Measurements from ENCODE around the gene CDH26. TPM values are rescaled to one million over a fixed set of nuclear protein-coding genes. Genes with fewer than 3 reads are reported as not detected.

CDH26 gene
- total RNA-seq, result under 1 TPM in 3 of 4 donors, not detected in 1; 0.27 to 0.41 (median 0.29) TPM

- Histone ChIP-seq H3K4me1 (peaks cover 6 to 10% of the 10 kb centered on the region in 2 donors), H3K9me3 (no peaks in the 10 kb centered on the region), H3K36me3 (no peaks in the 10 kb centered on the region), H3K4me3 (no peak within 1 kb of the TSS), H3K27ac (no peak within 1 kb of the TSS), H3K27me3 (no peaks in the 10 kb centered on the region)
- in situ Hi-C loops (cut with MboI; ENCODE audit: low sequenced_read_pairs in 4 of 4), result no loop called here
- ATAC-seq, result no peak
- no peak for DNase-seq
- TF ChIP-seq, protein P1, sequence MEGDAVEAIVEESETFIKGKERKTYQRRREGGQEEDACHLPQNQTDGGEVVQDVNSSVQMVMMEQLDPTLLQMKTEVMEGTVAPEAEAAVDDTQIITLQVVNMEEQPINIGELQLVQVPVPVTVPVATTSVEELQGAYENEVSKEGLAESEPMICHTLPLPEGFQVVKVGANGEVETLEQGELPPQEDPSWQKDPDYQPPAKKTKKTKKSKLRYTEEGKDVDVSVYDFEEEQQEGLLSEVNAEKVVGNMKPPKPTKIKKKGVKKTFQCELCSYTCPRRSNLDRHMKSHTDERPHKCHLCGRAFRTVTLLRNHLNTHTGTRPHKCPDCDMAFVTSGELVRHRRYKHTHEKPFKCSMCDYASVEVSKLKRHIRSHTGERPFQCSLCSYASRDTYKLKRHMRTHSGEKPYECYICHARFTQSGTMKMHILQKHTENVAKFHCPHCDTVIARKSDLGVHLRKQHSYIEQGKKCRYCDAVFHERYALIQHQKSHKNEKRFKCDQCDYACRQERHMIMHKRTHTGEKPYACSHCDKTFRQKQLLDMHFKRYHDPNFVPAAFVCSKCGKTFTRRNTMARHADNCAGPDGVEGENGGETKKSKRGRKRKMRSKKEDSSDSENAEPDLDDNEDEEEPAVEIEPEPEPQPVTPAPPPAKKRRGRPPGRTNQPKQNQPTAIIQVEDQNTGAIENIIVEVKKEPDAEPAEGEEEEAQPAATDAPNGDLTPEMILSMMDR (IDR thresholded peaks at IDR 0.05 in 4 of 5, conservative IDR thresholded peaks at IDR 0.05 in 1 of 5), result no peak
- no peak for TF ChIP-seq POLR2A (IDR thresholded peaks at IDR 0.05)
- intact Hi-C loops (cut with DNase I; ENCODE audit: low total_unique reads), result no loop called here
These were observed at the start of gene CDH26 for GRCh38 chr20:59958123-59958522. CDH26 (plus strand) TSS chr20:59958423; CDS start chr20:59958727, 304 bp downstream.

DNA sequence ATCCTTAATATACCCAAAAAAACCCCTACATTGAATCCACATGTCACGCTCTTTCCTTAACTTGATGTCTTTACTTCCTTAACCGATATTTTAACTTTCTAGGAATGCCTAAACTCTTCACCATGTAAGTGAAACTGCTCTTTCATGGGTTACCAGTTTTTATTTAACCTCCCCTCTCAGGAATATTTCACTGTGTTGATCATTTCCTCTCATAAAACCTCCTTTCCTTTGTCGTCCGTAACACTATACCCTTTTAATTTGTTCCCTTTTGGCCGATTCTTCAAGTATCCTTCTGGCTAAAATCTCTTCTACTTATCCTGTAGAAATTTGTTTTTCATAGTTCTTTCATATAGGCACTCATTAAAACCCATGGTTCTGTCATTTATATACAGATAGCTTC is 49.4 kb upstream of the CDH26 start:
- intact Hi-C loops (cut with DNase I; ENCODE audit: low total_unique reads), result no loop called here
- H3K4me1 ChIP-seq, result no peaks in the 10 kb centered on the region
- ATAC-seq (no peak), DNase-seq (no peak)
- TF ChIP-seq POLR2A (IDR thresholded peaks at IDR 0.05), result no peak
- TF ChIP-seq, protein P1 (IDR thresholded peaks at IDR 0.05 in 4 of 5, conservative IDR thresholded peaks at IDR 0.05 in 1 of 5), result no peak
- no peaks in the 10 kb centered on the region for H3K9me3 ChIP-seq
- no peak overlapping the region for H3K4me3 ChIP-seq
- in situ Hi-C loops (cut with MboI; ENCODE audit: low sequenced_read_pairs in 4 of 4), result no loop called here
- no peaks in the 10 kb centered on the region for H3K27me3 ChIP-seq
- H3K27ac ChIP-seq, result no peak overlapping the region
- no peaks in the 10 kb centered on the region for H3K36me3 ChIP-seq

DNA sequence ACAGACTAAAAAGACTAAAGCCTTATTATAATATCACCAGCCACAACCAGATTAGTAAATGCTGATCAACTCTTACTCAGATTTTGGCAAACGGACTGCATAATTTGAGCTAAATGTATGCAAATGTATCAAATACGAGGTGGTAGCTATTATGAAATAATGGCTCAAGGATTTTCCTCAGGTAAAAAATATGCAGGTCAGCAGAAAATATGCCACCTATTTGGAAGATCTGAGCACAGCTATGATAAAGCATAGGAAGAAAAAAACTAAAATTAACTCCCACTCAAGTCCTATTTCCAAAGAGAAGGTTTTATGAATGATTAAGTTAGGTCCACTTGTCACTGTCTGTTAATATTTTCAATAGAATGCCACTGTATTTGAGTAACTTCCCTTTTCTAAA is 47.2 kb upstream of the CDH26 start:
- Histone ChIP-seq H3K27ac (no peak overlapping the region), H3K27me3 (no peaks in the 10 kb centered on the region), H3K4me1 (no peaks in the 10 kb centered on the region), H3K36me3 (no peaks in the 10 kb centered on the region), H3K9me3 (no peaks in the 10 kb centered on the region), H3K4me3 (no peak overlapping the region)
- no peak for DNase-seq
- TF ChIP-seq POLR2A (IDR thresholded peaks at IDR 0.05), result no peak
- TF ChIP-seq, protein P1 (IDR thresholded peaks at IDR 0.05 in 4 of 5, conservative IDR thresholded peaks at IDR 0.05 in 1 of 5), result no peak
- in situ Hi-C loops (cut with MboI; ENCODE audit: low sequenced_read_pairs in 4 of 4), result no loop called here
- no peak for ATAC-seq
- intact Hi-C loops (cut with DNase I; ENCODE audit: low total_unique reads), result no loop called here

DNA sequence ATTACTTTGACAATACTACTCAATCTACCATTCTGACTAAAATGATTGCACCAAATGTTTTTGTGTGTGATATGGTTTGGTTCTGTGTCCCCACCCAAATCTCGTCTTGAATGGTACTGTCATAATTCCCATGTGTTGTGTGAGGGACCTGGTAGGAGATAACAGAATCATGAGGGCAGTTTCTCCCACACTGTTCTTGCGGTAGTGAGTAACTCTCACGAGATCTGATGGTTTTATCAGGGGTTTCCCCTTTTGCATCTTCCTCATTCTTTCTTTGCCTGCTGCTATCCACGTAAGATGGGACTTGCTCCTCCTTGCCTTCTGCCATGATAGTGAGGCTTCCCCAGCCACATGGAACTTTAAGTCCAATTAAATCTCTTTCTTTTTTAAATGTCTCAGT is 45.6 kb upstream of the CDH26 start:
- intact Hi-C loops (cut with DNase I; ENCODE audit: low total_unique reads) (no loop called here), in situ Hi-C loops (cut with MboI; ENCODE audit: low sequenced_read_pairs in 4 of 4) (no loop called here)
- Histone ChIP-seq H3K9me3 (no peaks in the 10 kb centered on the region), H3K4me3 (no peak overlapping the region), H3K4me1 (no peaks in the 10 kb centered on the region), H3K36me3 (no peaks in the 10 kb centered on the region), H3K27me3 (no peaks in the 10 kb centered on the region), H3K27ac (no peak overlapping the region)
- DNase-seq, result no peak
- TF ChIP-seq, protein P1 (IDR thresholded peaks at IDR 0.05 in 4 of 5, conservative IDR thresholded peaks at IDR 0.05 in 1 of 5), result no peak
- no peak for TF ChIP-seq POLR2A (IDR thresholded peaks at IDR 0.05)
- ATAC-seq, result no peak

DNA sequence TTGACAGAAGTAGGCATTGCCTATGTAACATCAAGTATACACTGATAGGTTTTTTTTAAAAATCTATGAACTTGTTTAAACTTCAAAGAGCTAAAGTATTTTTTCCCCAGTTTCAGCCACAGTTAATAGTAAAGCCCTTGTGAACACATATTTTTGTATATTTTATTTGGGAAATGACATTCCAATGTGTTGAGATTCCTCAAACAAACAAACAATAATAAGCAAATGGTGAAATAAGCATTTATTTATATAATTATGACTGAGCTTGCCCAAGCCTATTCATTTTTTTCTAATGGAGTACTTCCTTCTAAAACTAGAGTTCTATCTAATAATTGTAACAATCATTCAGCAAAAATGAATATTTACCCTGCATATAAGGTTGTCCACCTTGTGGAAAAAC is 37.3 kb upstream of the CDH26 start:
- Histone ChIP-seq H3K36me3 (no peaks in the 10 kb centered on the region), H3K27ac (no peak overlapping the region), H3K4me1 (no peaks in the 10 kb centered on the region), H3K27me3 (no peaks in the 10 kb centered on the region), H3K4me3 (no peak overlapping the region), H3K9me3 (no peaks in the 10 kb centered on the region)
- in situ Hi-C loops (cut with MboI; ENCODE audit: low sequenced_read_pairs in 4 of 4) (no loop called here), intact Hi-C loops (cut with DNase I; ENCODE audit: low total_unique reads) (no loop called here)
- no peak for ATAC-seq
- DNase-seq, result no peak
- TF ChIP-seq, protein P1 (IDR thresholded peaks at IDR 0.05 in 4 of 5, conservative IDR thresholded peaks at IDR 0.05 in 1 of 5), result no peak
- TF ChIP-seq POLR2A (IDR thresholded peaks at IDR 0.05), result no peak
